Prostate gland (tissue), 2 donors: Measurements from ENCODE around the gene PHF20.

Experiments
- CTCF ChIP-seq, 4 experiments: fragments of 200-600 bp in 2 of 4; fragments of 450-650 bp in 2 of 4; sonication (generic) in 2 of 4; IDR thresholded peaks; 1 replicate in 3 of 4; 2 replicates in 1 of 4; pipeline ENCODE4 v1.5.1; 2016 to 2019; ENCODE audit warnings: antibody characterized with exemption in 4 of 4, mild to moderate bottlenecking in 2 of 4, moderate library complexity in 2 of 4
- POLR2AphosphoS5 ChIP-seq: sonication (generic); formaldehyde crosslinking; IDR thresholded peaks from one replicate; pipeline ENCODE4 v1.6.1; 2017; ENCODE audit warnings: antibody characterized with exemption

GRCh38 chr20:35870541-35871258, 98.9 kb downstream of the PHF20 start:
- TF ChIP-seq CTCF (IDR thresholded peaks at IDR 0.05) (no peak), POLR2AphosphoS5 (no peak)
